Body of pancreas (tissue), 4 donors: ENCODE measurements around the gene MAPKAPK2.

ENCODE experiments used
- CTCF ChIP-seq, 7 experiments: fragments of 450-650 bp in 4 of 7; fragments of 200-600 bp in 3 of 7; sonication (generic) in 3 of 7; IDR thresholded peaks; one replicate each; pipeline ENCODE4 v1.5.1; 2016 to 2019; ENCODE audit warnings: antibody characterized with exemption in 7 of 7
- POLR2A ChIP-seq, 3 donors: fragments of 450-650 bp; IDR thresholded peaks; one replicate each; pipeline ENCODE4 v1.6.1; 2016; ENCODE audit warnings: antibody characterized with exemption in 3 of 3, mild to moderate bottlenecking in 2 of 3

- TF ChIP-seq CTCF (IDR thresholded peaks at IDR 0.05) (no peak), POLR2A (IDR thresholded peaks at IDR 0.05) (no peak)
These were observed 24.2 kb downstream of the MAPKAPK2 start for GRCh38 chr1:206708882-206709281.
